Measurements from ENCODE around the gene ORAI3.

GRCh38 chr16:30958175-30959079 is 9.6 kb downstream of the ORAI3 start:
- TF ChIP-seq POLR2A (IDR thresholded peaks at IDR 0.05; ENCODE audit: low read length) (no peak), GATA1 (IDR thresholded peaks at IDR 0.05; ENCODE audit: low read depth, low read length) (no peak)
